Astrocyte of the hippocampus (primary cell): Measurements from ENCODE around the gene CAV2.

Source experiments
- DNase-seq: peaks from one replicate; pipeline ENCODE4 v3.0.0; 2011; ENCODE audit warnings: low read depth, low spot score

The CAV2 gene

GRCh38 chr7:116546054-116546453, 46.5 kb downstream of the CAV2 start:
- no peak for DNase-seq

GRCh38 chr7:116546916-116547315, 47.4 kb downstream of the CAV2 start:
- DNase-seq = no peak

- DNase-seq = peak; percentile 17
Measured at GRCh38 chr7:116547347-116547746, 47.8 kb downstream of the CAV2 start.

GRCh38 chr7:116548506-116548905, 49.0 kb downstream of the CAV2 start:
- DNase-seq = no peak

GRCh38 chr7:116549370-116549769, 49.8 kb downstream of the CAV2 start:
- DNase-seq = no peak

GRCh38 chr7:116551692-116552091, 52.2 kb downstream of the CAV2 start:
- no peak for DNase-seq

GRCh38 chr7:116552602-116553001, 53.1 kb downstream of the CAV2 start:
- no peak for DNase-seq

- DNase-seq = no peak
Measured at GRCh38 chr7:116553168-116553964, 53.8 kb downstream of the CAV2 start.

GRCh38 chr7:116554436-116554835, 54.9 kb downstream of the CAV2 start:
- no peak for DNase-seq

- DNase-seq = no peak
Measured at GRCh38 chr7:116554911-116555310, 55.4 kb downstream of the CAV2 start.

- no peak for DNase-seq
Measured at GRCh38 chr7:116557066-116557585, 57.6 kb downstream of the CAV2 start.

GRCh38 chr7:116557901-116558300, 58.4 kb downstream of the CAV2 start:
- no peak for DNase-seq
